HFFc6 (cell line): Measurements from ENCODE around the gene GPR31. TPM values are rescaled to one million over a fixed set of nuclear protein-coding genes. Genes with fewer than 3 reads are reported as not detected.

Experiments used
- DNase-seq: peaks from one replicate; pipeline ENCODE4 v3.0.0-alpha.2; 2018
- H3K27ac Mint-ChIP-seq: 2 replicates; pipeline ENCODE4 v1.8.0; 2020; ENCODE audit warnings: mild to moderate bottlenecking, mixed read lengths
- H3K27me3 Mint-ChIP-seq: 2 replicates; pipeline ENCODE4 v1.8.0; 2021; ENCODE audit warnings: mild to moderate bottlenecking, moderate library complexity, mixed read lengths; ENCODE audit not compliant: insufficient read depth
- H3K36me3 Mint-ChIP-seq: 2 replicates; pipeline ENCODE4 v1.8.0; 2021; ENCODE audit warnings: low read depth, mixed read lengths
- H3K4me1 Mint-ChIP-seq: 2 replicates; pipeline ENCODE4 v1.8.0; 2020; ENCODE audit warnings: low read depth, mixed read lengths
- H3K4me3 Mint-ChIP-seq: 2 replicates; pipeline ENCODE4 v1.8.0; 2020; ENCODE audit warnings: mild to moderate bottlenecking, moderate library complexity, mixed read lengths
- H3K9me3 Mint-ChIP-seq: 2 replicates; pipeline ENCODE4 v1.8.0; 2020; ENCODE audit warnings: mild to moderate bottlenecking, mixed read lengths
- CTCF ChIP-seq: fragments of 200-600 bp; sonication (generic); IDR thresholded peaks from 2 replicates; pipeline ENCODE4 v1.5.0; 2021; ENCODE audit warnings: antibody characterized with exemption, mild to moderate bottlenecking
- total RNA-seq, 6 experiments: library from RNA; stranded (reverse); fragmentation: NEBNext Ultra II Directional; extraction: Animal tissue kit (Norgen Biotek cat#: 25700); gene quantifications; 2 replicates in 1 of 6; 3 replicates in 5 of 6; pipeline ENCODE4 v1.2.3, GENCODE V29; 2021

Gene GPR31
- total RNA-seq, 6 experiments from 2014 or later: not detected

DNA sequence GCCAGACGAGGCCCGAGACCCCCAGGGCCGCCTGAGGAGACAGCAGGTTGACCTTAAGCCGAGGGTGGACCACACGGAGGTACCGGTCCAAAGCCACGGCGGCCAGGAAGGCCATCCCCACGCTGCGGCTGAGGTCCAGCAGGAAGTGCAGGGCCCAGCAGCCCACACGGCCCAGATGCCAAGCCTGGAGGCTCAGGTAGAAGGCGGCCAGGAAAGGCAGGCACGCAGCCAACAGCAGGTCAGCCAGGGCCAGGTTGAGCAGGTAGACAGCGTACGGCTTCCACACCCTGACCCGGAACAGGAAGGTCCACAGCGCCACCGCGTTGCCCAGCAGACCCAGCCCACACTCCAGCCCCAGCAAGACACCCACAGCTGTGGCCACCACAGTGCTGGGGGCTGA lies 366 bp downstream of the GPR31 start:
- no peak for DNase-seq
- Mint-ChIP-seq H3K9me3 (peaks cover 32% of the 10 kb centered on the region), H3K4me1 (no peaks in the 10 kb centered on the region), H3K27ac (no peak overlapping the region), H3K4me3 (no peak overlapping the region), H3K36me3 (no peaks in the 10 kb centered on the region), H3K27me3 (peaks cover 2% of the 10 kb centered on the region)
- no peak for TF ChIP-seq CTCF

DNA sequence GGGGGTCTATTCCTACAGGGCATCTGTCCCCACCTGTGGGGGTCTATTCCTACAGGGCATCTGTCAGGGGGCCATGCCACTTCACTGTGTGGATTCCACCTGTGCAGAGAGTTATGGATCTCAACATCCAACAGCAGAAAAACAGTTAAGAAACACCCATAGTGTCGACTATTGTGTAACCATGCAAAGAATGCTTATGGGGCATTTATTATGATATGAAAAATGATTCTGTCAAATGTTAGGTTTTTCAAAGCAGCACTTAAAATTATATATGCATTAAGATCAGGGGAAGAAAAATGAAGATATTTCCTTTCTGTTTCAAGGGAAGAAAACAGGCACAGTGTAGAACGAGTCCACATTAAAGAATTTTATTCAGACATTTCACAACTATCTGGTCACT lies 2.9 kb downstream of the GPR31 start:
- H3K27ac Mint-ChIP-seq: no peak overlapping the region

DNA sequence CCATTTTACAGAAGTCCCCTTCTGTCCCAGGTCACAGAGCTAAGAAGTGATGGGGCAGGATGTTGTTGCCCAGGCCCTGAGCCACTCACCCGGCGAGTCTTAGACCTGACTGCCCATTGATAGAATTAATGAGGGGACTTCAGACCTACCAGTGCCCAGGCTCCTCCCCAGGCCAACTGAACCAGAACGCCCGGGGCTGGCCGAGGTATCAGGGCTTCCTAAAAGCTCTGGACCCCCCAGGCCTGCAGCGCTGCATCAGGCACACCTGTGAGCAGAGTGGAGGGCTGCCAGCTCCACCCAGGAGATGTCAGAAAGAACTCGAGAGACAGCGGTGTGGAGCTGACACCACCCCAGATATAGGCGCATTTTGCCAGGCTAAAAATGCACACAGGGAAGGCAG lies 3.5 kb downstream of the GPR31 start:
- DNase-seq: no peak
- Mint-ChIP-seq H3K27ac (no peak overlapping the region), H3K9me3 (peaks cover 39% of the 10 kb centered on the region), H3K36me3 (peaks cover 6% of the 10 kb centered on the region; the same call in 1 of the 2 replicates), H3K27me3 (peaks cover 2% of the 10 kb centered on the region), H3K4me3 (no peak overlapping the region), H3K4me1 (no peaks in the 10 kb centered on the region; the same call in 1 of the 2 replicates)
- TF ChIP-seq CTCF: no peak

More for the DNA sequence above, 2.9 kb downstream of the GPR31 start:
- TF ChIP-seq CTCF: no peak
- Mint-ChIP-seq H3K36me3 (peaks cover 6% of the 10 kb centered on the region; the same call in 1 of the 2 replicates), H3K4me1 (no peaks in the 10 kb centered on the region; the same call in 1 of the 2 replicates), H3K27me3 (peaks cover 2% of the 10 kb centered on the region), H3K9me3 (peaks cover 35% of the 10 kb centered on the region), H3K4me3 (no peak overlapping the region)
- DNase-seq: no peak

DNA sequence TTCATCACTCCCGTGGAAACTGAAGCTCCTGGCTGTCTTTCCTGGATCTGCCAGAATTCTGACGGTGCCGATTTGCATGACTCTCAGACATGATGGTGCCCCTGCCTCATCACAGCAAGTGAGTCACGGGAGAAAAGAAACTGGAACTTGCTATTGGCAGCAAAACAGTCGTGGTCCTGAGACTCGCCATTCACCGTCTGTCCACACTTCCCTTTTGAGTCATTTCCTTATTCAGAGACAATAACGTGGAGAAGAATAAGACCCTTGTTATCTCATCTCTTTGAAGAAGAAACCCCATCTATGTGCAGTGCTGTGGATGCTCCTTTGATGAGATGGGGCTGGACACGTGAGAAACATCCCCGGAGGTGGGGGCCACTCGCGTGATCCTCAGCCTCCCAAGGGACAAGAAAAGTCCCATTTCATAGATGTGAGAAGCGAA lies 4.2 kb downstream of the GPR31 start:
- Mint-ChIP-seq H3K27me3 (peaks cover 4% of the 10 kb centered on the region), H3K36me3 (peaks cover 6% of the 10 kb centered on the region; the same call in 1 of the 2 replicates), H3K9me3 (peaks cover 36% of the 10 kb centered on the region), H3K4me3 (peak overlapping the region; percentile 77; the same call in 1 of the 2 replicates), H3K4me1 (no peaks in the 10 kb centered on the region; the same call in 1 of the 2 replicates), H3K27ac (no peak overlapping the region)
- DNase-seq: no peak
- no peak for TF ChIP-seq CTCF

DNA sequence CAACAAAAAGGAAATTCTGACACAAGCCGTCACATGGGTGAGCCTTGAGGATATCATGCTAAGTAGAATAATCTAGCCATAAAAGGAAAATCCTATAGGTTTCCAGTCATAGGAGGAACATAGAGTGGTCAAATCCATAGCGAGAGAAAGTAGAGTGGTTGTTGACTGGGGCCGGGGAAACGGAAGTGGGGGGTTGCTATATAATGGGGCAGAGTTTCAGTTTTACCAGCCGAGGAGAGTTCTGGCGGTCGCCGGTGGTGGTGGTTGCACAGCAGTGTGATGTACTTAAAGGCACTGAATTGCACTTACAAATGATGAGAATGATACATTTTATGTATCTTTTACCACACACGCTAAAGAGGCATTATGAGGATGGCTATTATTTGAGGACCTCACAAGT lies 4.9 kb downstream of the GPR31 start:
- peaks cover 6% of the 10 kb centered on the region; the same call in 1 of the 2 replicates for H3K36me3 Mint-ChIP-seq
- H3K27me3 Mint-ChIP-seq: peaks cover 4% of the 10 kb centered on the region
- peaks cover 30% of the 10 kb centered on the region for H3K9me3 Mint-ChIP-seq
- H3K27ac Mint-ChIP-seq: no peak overlapping the region
- H3K4me1 Mint-ChIP-seq: no peaks in the 10 kb centered on the region; the same call in 1 of the 2 replicates
- TF ChIP-seq CTCF: no peak
- DNase-seq: no peak
- H3K4me3 Mint-ChIP-seq: peak overlapping the region; percentile 77; the same call in 1 of the 2 replicates
